NCI-H2081 treated with DMSO at 0.1 percent for 48 hours (cell line): ENCODE data around the gene GLIPR1.
"Not testable (repeated sequence)": the region's sequence is repeated elsewhere in the genome, so short reads cannot be mapped to it uniquely, and the experiment has no call there.

Experiments used
- DNase-seq: peaks from one replicate; lab custom pipeline; 2025; lab: John Stamatoyannopoulos, UW

Gene GLIPR1

GRCh38 chr12:75474116-75474515 is 6.4 kb upstream of the GLIPR1 start:
- no peak for DNase-seq

GRCh38 chr12:75476071-75476470 is 4.5 kb upstream of the GLIPR1 start:
- no peak for DNase-seq

- no peak for DNase-seq
Measured at GRCh38 chr12:75477137-75477536, 3.4 kb upstream of the GLIPR1 start.

- DNase-seq = no peak
Measured at GRCh38 chr12:75478116-75478794, 2.3 kb upstream of the GLIPR1 start.

GRCh38 chr12:75479963-75480461 is 543 bp upstream of the GLIPR1 start:
- DNase-seq = no peak

GRCh38 chr12:75481013-75481705 is 604 bp downstream of the GLIPR1 start:
- no peak for DNase-seq

GRCh38 chr12:75481774-75482173 is 1.2 kb downstream of the GLIPR1 start:
- DNase-seq = no peak

- no peak for DNase-seq
Measured at GRCh38 chr12:75482646-75483045, 2.1 kb downstream of the GLIPR1 start.

GRCh38 chr12:75483431-75483830 is 2.9 kb downstream of the GLIPR1 start:
- no peak for DNase-seq

GRCh38 chr12:75484450-75484849 is 3.9 kb downstream of the GLIPR1 start:
- not testable (repeated sequence) for DNase-seq

GRCh38 chr12:75487308-75487707 is 6.8 kb downstream of the GLIPR1 start:
- DNase-seq = no peak

GRCh38 chr12:75488553-75488952 is 8.0 kb downstream of the GLIPR1 start:
- DNase-seq = no peak

GRCh38 chr12:75489187-75489586 is 8.6 kb downstream of the GLIPR1 start:
- DNase-seq = no peak

- DNase-seq = no peak
Measured at GRCh38 chr12:75489613-75490210, 9.2 kb downstream of the GLIPR1 start.

- DNase-seq = no peak
Measured at GRCh38 chr12:75491169-75491568, 10.6 kb downstream of the GLIPR1 start.

GRCh38 chr12:75503459-75503858 is 22.9 kb downstream of the GLIPR1 start:
- DNase-seq = no peak

GRCh38 chr12:75503866-75504265 is 23.3 kb downstream of the GLIPR1 start:
- no peak for DNase-seq

- DNase-seq = no peak
Measured at GRCh38 chr12:75505706-75506312, 25.3 kb downstream of the GLIPR1 start.

GRCh38 chr12:75507086-75507485 is 26.5 kb downstream of the GLIPR1 start:
- DNase-seq = no peak

- no peak for DNase-seq
Measured at GRCh38 chr12:75508159-75508558, 27.6 kb downstream of the GLIPR1 start.

GRCh38 chr12:75509621-75510020 is 29.1 kb downstream of the GLIPR1 start:
- no peak for DNase-seq

GRCh38 chr12:75511116-75512048 is 30.8 kb downstream of the GLIPR1 start, which contains the start of gene KRR1:
KRR1 (minus strand) TSS chr12:75511609; CDS start chr12:75511597, 12 bp downstream.
- DNase-seq = peak; percentile 91
